Measurements from ENCODE around the gene OGT.
"Not testable (repeated sequence)": the region's sequence is repeated elsewhere in the genome, so short reads cannot be mapped to it uniquely, and the experiment has no call there.

Gene OGT

GRCh38 chrX:71586929-71587328 is 54.0 kb downstream of the OGT start:
- DNase-seq (ENCODE audit: insufficient read length, low spot score) (no peak), FAIRE-seq (no peak)
- no peak for TF ChIP-seq POLR2A (IDR thresholded peaks at IDR 0.05; ENCODE audit: low read depth, low read length)

GRCh38 chrX:71593210-71593609 is 60.3 kb downstream of the OGT start:
- not testable (repeated sequence) for FAIRE-seq; DNase-seq (ENCODE audit: insufficient read length, low spot score)

GRCh38 chrX:71599965-71600364 is 67.1 kb downstream of the OGT start:
- no peak for TF ChIP-seq POLR2A (IDR thresholded peaks at IDR 0.05; ENCODE audit: low read depth, low read length)
- DNase-seq (ENCODE audit: insufficient read length, low spot score) (no peak), FAIRE-seq (no peak)

- DNase-seq (ENCODE audit: insufficient read length, low spot score) (no peak), FAIRE-seq (no peak)
- TF ChIP-seq POLR2A (IDR thresholded peaks at IDR 0.05; ENCODE audit: low read depth, low read length), result no peak
Measured at GRCh38 chrX:71603618-71604017, 70.7 kb downstream of the OGT start.

- no peak for TF ChIP-seq POLR2A (IDR thresholded peaks at IDR 0.05; ENCODE audit: low read depth, low read length)
- FAIRE-seq (no peak), DNase-seq (ENCODE audit: insufficient read length, low spot score) (no peak)
Measured at GRCh38 chrX:71604141-71604540, 71.2 kb downstream of the OGT start.

- no peak for TF ChIP-seq POLR2A (IDR thresholded peaks at IDR 0.05; ENCODE audit: low read depth, low read length)
Measured at GRCh38 chrX:71604796-71605568, 72.1 kb downstream of the OGT start.

GRCh38 chrX:71606536-71607216 is 73.8 kb downstream of the OGT start:
- no peak for FAIRE-seq
- DNase-seq (ENCODE audit: insufficient read length, low spot score), result no peak
- no peak for TF ChIP-seq POLR2A (IDR thresholded peaks at IDR 0.05; ENCODE audit: low read depth, low read length)

More at GRCh38 chrX:71604796-71605568, 72.1 kb downstream of the OGT start:
- DNase-seq (ENCODE audit: insufficient read length, low spot score) (no peak), FAIRE-seq (no peak)

- no peak for TF ChIP-seq POLR2A (IDR thresholded peaks at IDR 0.05; ENCODE audit: low read depth, low read length)
- FAIRE-seq (no peak), DNase-seq (ENCODE audit: insufficient read length, low spot score) (no peak)
Measured at GRCh38 chrX:71607488-71607887, 74.6 kb downstream of the OGT start.

GRCh38 chrX:71609095-71609750 is 76.3 kb downstream of the OGT start:
- DNase-seq (ENCODE audit: insufficient read length, low spot score) (no peak), FAIRE-seq (no peak)
- no peak for TF ChIP-seq POLR2A (IDR thresholded peaks at IDR 0.05; ENCODE audit: low read depth, low read length)

GRCh38 chrX:71611736-71612135 is 78.8 kb downstream of the OGT start:
- not testable (repeated sequence) for DNase-seq (ENCODE audit: insufficient read length, low spot score); FAIRE-seq

- no peak for TF ChIP-seq POLR2A (IDR thresholded peaks at IDR 0.05; ENCODE audit: low read depth, low read length)
- FAIRE-seq, result no peak
- no peak for DNase-seq (ENCODE audit: insufficient read length, low spot score)
Measured at GRCh38 chrX:71612256-71612655, 79.4 kb downstream of the OGT start.

- no peak for TF ChIP-seq POLR2A (IDR thresholded peaks at IDR 0.05; ENCODE audit: low read depth, low read length)
- DNase-seq (ENCODE audit: insufficient read length, low spot score) (no peak), FAIRE-seq (no peak)
Measured at GRCh38 chrX:71615056-71615455, 82.2 kb downstream of the OGT start.

GRCh38 chrX:71615954-71616353 is 83.0 kb downstream of the OGT start:
- DNase-seq (ENCODE audit: insufficient read length, low spot score) (no peak), FAIRE-seq (no peak)
- TF ChIP-seq POLR2A (IDR thresholded peaks at IDR 0.05; ENCODE audit: low read depth, low read length), result no peak

GRCh38 chrX:71616672-71617529 is 84.0 kb downstream of the OGT start:
- FAIRE-seq (no peak), DNase-seq (ENCODE audit: insufficient read length, low spot score) (no peak)
- no peak for TF ChIP-seq POLR2A (IDR thresholded peaks at IDR 0.05; ENCODE audit: low read depth, low read length)

All from H54 (cell line).